K562 (cell line): ENCODE results near the gene ANTXRL. TPM values are rescaled to one million over a fixed set of nuclear protein-coding genes. Genes with fewer than 3 reads are reported as not detected.
A peak's percentile ranks its signal among the peaks of the same experiment; 100 is the strongest.
"Not testable (repeated sequence)": the region's sequence is repeated elsewhere in the genome, so short reads cannot be mapped to it uniquely, and the experiment has no call there.

Source experiments
- ATAC-seq: fragments of 200-7000 bp; cut with Tn5 transposase; 3 replicates; pipeline ENCODE4 v1.9.1; 2020; ENCODE audit warnings: moderate library complexity
- BruUV-seq: library from RNA; stranded (reverse); fragments of 400-500 nt; replicated peaks from 2 replicates; lab custom pipeline; 2021; lab: Mats Ljungman, UMichigan
- CTCF ChIA-PET: fragments of 300-600 bp; formaldehyde crosslinking; extraction: SDS; loops from one replicate; lab custom pipeline; 2021; ENCODE audit warnings: low intra/inter-chr PET ratio; lab: Yijun Ruan, JAX
- POLR2A ChIA-PET: fragments of 300-600, 350-650 bp; sonication (Branson Sonifier 250); formaldehyde crosslinking; extraction: SDS; loops from one replicate; lab custom pipeline; 2021; ENCODE audit warnings: antibody characterized with exemption, inconsistent platforms; lab: Yijun Ruan, JAX
- DNase-seq, 4 experiments: peaks; one replicate each; pipeline versions ENCODE4 v3.0.0 to v3.0.0-alpha.2; 2011 to 2018; ENCODE audit warnings: low spot score in 3 of 4, mixed read lengths in 3 of 4; ENCODE audit errors: extremely low read depth in 1 of 4
- FAIRE-seq: peaks from 2 replicates; lab custom pipeline; 2011; peaks lifted over from hg19 to GRCh38; lab: Jason Lieb, UNC
- H2AFZ ChIP-seq: 2 replicates; pipeline ENCODE4 v1.6.0; 2011; ENCODE audit warnings: low read depth, low read length, control low read depth, inconsistent platforms
- H3K27ac ChIP-seq: fragments of 200-600 bp; 3 replicates; pipeline ENCODE4 v1.8.0; 2011; ENCODE audit warnings: low read depth, mild to moderate bottlenecking, control low read depth, inconsistent platforms, low read length, moderate library complexity, mixed read lengths; ENCODE audit errors: extremely low read depth
- H3K27me3 ChIP-seq, 2 experiments: fragments of 300-600 bp in 1 of 2; 2 replicates in 1 of 2; 3 replicates in 1 of 2; pipeline versions ENCODE4 v1.6.0 to v1.8.0; 2011; ENCODE audit warnings: inconsistent platforms in 2 of 2, low read length in 2 of 2, mild to moderate bottlenecking in 1 of 2, mixed read lengths in 1 of 2, moderate library complexity in 1 of 2; ENCODE audit not compliant: control insufficient read depth in 2 of 2, insufficient read depth in 2 of 2
- H3K36me3 ChIP-seq: fragments of 300-600 bp; 3 replicates; pipeline ENCODE4 v1.8.0; 2011; ENCODE audit warnings: mild to moderate bottlenecking, low read length, inconsistent platforms; ENCODE audit not compliant: control insufficient read depth, insufficient read depth
- H3K4me1 ChIP-seq, 2 experiments: fragments of 200-600 bp in 1 of 2; replicated peaks in 1 of 2; 2 replicates in 1 of 2; 3 replicates in 1 of 2; pipeline versions ENCODE4 v1.5.1 to v1.8.0; 2011; ENCODE audit warnings: inconsistent platforms in 2 of 2, low read length in 2 of 2, mild to moderate bottlenecking in 1 of 2, mixed read lengths in 1 of 2, moderate library complexity in 1 of 2; ENCODE audit not compliant: control insufficient read depth in 2 of 2, insufficient read depth in 2 of 2
- H3K4me2 ChIP-seq: 2 replicates; pipeline ENCODE4 v1.6.1; 2011; ENCODE audit warnings: low read length, control low read depth, inconsistent platforms, mixed read lengths; ENCODE audit not compliant: insufficient read depth
- H3K4me3 ChIP-seq: fragments of 200-600 bp; sonication (generic), shearing (Covaris generic); 2 replicates; pipeline ENCODE4 v1.5.1; 2016; ENCODE audit warnings: control low read depth, inconsistent platforms
- H3K79me2 ChIP-seq: fragments of 200-600 bp; 3 replicates; pipeline ENCODE4 v1.8.0; 2011; ENCODE audit warnings: low read length, inconsistent platforms; ENCODE audit not compliant: control insufficient read depth, insufficient read depth
- H3K9ac ChIP-seq, 2 experiments: 2 replicates each; pipeline versions ENCODE4 v1.6.0 to v1.6.1; 2011; ENCODE audit warnings: low read depth in 2 of 2, low read length in 2 of 2, control low read depth in 1 of 2, inconsistent platforms in 1 of 2, mild to moderate bottlenecking in 1 of 2, mixed read lengths in 1 of 2; ENCODE audit not compliant: insufficient read depth in 1 of 2
- H3K9me1 ChIP-seq: one replicate; pipeline ENCODE4 v1.6.0; 2011; ENCODE audit warnings: inconsistent platforms, mild to moderate bottlenecking, low read length, moderate library complexity; ENCODE audit not compliant: control insufficient read depth, insufficient read depth
- H3K9me3 ChIP-seq: replicated peaks from 2 replicates; pipeline ENCODE4 v1.5.1; 2011; ENCODE audit warnings: low read depth, low read length, inconsistent platforms; ENCODE audit not compliant: control insufficient read depth, insufficient read depth
- H4K20me1 ChIP-seq: replicated peaks from 2 replicates; pipeline ENCODE4 v1.6.1; 2011; ENCODE audit warnings: low read length, inconsistent platforms, mixed read lengths; ENCODE audit not compliant: control insufficient read depth, insufficient read depth
- ATF1 ChIP-seq, 2 experiments: fragments of 450-650 bp in 1 of 2; IDR thresholded peaks; 2 replicates each; pipeline ENCODE4 v1.6.1; 2016; ENCODE audit warnings: missing compliant biosample characterization in 1 of 2, missing genetic modification characterization in 1 of 2
- CREBBP ChIP-seq: IDR thresholded peaks from one replicate; pipeline ENCODE4 v1.6.1; 2012; ENCODE audit warnings: low read depth, mild to moderate bottlenecking, control low read depth, inconsistent platforms, low read length
- WGBS: fragments of 100-300 bp; shearing (Covaris generic); methylation state at CpG from one replicate; pipeline ENCODE4 v1.1.6; 2016; ENCODE audit warnings: low coverage, mixed read lengths; ENCODE audit not compliant: insufficient coverage; ENCODE audit errors: missing lambda C conversion rate; 5-methylcytosine and 5-hydroxymethylcytosine counted together
- in situ Hi-C: fragments of 300-500 bp; cut with MboI; formaldehyde crosslinking; loops from 4 replicates; pipeline ENCODE4 v1.15.0; 2018; ENCODE audit warnings: inconsistent platforms, mixed read lengths
- intact Hi-C: fragments of 100-400 bp; cut with micrococcal nuclease; formaldehyde crosslinking; loops from 2 replicates; pipeline ENCODE4 v1.14.2; 2022
- polyA plus RNA-seq, 8 experiments: library from polyadenylated mRNA; depleted of rRNA in 4 of 8; stranded (reverse) in 5 of 8; unstranded in 3 of 8; fragments of >200 nt; fragmentation: Nextera tagmentation in 2 of 8; fragmentation: Illumina TruSeq in 1 of 8; extraction: Ambion mirVana in 2 of 8; extraction: Trizol in 1 of 8; gene quantifications; 2 replicates each; pipeline versions ENCODE4 v1.2.1 to v1.2.3, GENCODE V29; 2011 to 2014; ENCODE audit warnings: inconsistent platforms in 1 of 8, missing spikeins in 1 of 8
- total RNA-seq, 7 experiments: library from RNA; depleted of rRNA in 6 of 7; stranded (reverse); fragments of >200 nt in 6 of 7; fragmentation: Illumina TruSeq in 2 of 7; extraction: Trizol in 2 of 7; gene quantifications; 2 replicates each; pipeline versions ENCODE4 v1.2.1 to v1.2.3, GENCODE V29; 2011 to 2021; ENCODE audit warnings: low replicate concordance in 1 of 7

Gene ANTXRL
- total and polyA plus RNA-seq, 9 of the 15 experiments (the other 6 are each of a cell fraction or from before 2014, with no cell fraction given) = not detected

GRCh38 chr10:46270963-46271530 is 15.8 kb upstream of the ANTXRL start:
- H3K79me2 ChIP-seq; ATAC-seq; H3K36me3 ChIP-seq; CTCF ChIA-PET; H2AFZ ChIP-seq; BruUV-seq; H4K20me1 ChIP-seq; DNase-seq; in situ Hi-C loops; H3K9me1 ChIP-seq; H3K4me3 ChIP-seq; FAIRE-seq; H3K9ac ChIP-seq; H3K9me3 ChIP-seq; H3K27ac ChIP-seq; POLR2A ChIA-PET; H3K4me2 ChIP-seq; H3K4me1 ChIP-seq; intact Hi-C loops; TF ChIP-seq ATF1 (tag; IDR thresholded peaks at IDR 0.05): not testable (repeated sequence)
- WGBS = 0% methylated on average over 7 of the region's 7 CpGs
- H3K27me3 ChIP-seq = peaks cover 10 to 31% of the 10 kb centered on the region in 2 experiments
- TF ChIP-seq CREBBP (peak; percentile 100), ATF1 (CRISPR knock-in tag; IDR thresholded peaks at IDR 0.05) (0 out of 2 replicates have a peak, but pooled peaks have one; percentile 3)

- H4K20me1 ChIP-seq, POLR2A ChIA-PET, H3K4me2 ChIP-seq, H3K4me3 ChIP-seq, ATAC-seq, DNase-seq, intact Hi-C loops, H3K9ac ChIP-seq, H3K4me1 ChIP-seq, H3K79me2 ChIP-seq, H3K36me3 ChIP-seq, FAIRE-seq, H3K9me1 ChIP-seq, CTCF ChIA-PET, H3K27ac ChIP-seq, H3K9me3 ChIP-seq, BruUV-seq, H2AFZ ChIP-seq, in situ Hi-C loops: not testable (repeated sequence)
- H3K27me3 ChIP-seq = peaks cover 7 to 22% of the 10 kb centered on the region in 2 experiments
- peak; percentile 99 for TF ChIP-seq CREBBP
- WGBS = 1% methylated on average over 4 of the region's 4 CpGs
Measured at GRCh38 chr10:46271795-46272499, 14.8 kb upstream of the ANTXRL start.
